A673 (cell line): Measurements from ENCODE around the gene BSPRY. TPM values are rescaled to one million over a fixed set of nuclear protein-coding genes. Genes with fewer than 3 reads are reported as not detected.

Source experiments
- BruUV-seq: library from RNA; stranded (reverse); fragments of 400-500 nt; replicated peaks from 2 replicates; lab custom pipeline; 2021; lab: Mats Ljungman, UMichigan
- CTCF ChIA-PET: fragments of 300-600 bp; sonication (Branson Sonifier 250); formaldehyde crosslinking; loops from one replicate; lab custom pipeline; 2022; ENCODE audit warnings: antibody characterized with exemption; lab: Charles Lee
- POLR2A ChIA-PET: fragments of 300-600 bp; sonication (Branson Sonifier 250); formaldehyde crosslinking; loops from one replicate; lab custom pipeline; 2022; ENCODE audit warnings: antibody characterized with exemption; ENCODE audit not compliant: low non-redundant PET; lab: Charles Lee
- DNase-seq: peaks from one replicate; pipeline ENCODE4 v3.0.0-alpha.2; 2015; ENCODE audit warnings: low spot score
- H3K27ac ChIP-seq: fragments of 200-600 bp; sonication (generic); 2 replicates; pipeline ENCODE4 v1.5.1; 2016; ENCODE audit warnings: mixed run types, low read depth, mild to moderate bottlenecking, mixed read lengths, antibody characterized with exemption, low read length; ENCODE audit not compliant: poor library complexity, severe bottlenecking
- H3K27me3 ChIP-seq: fragments of 200-600 bp; sonication (generic); replicated peaks from 2 replicates; pipeline ENCODE4 v1.6.1; 2017; ENCODE audit warnings: mixed run types, low read depth, mild to moderate bottlenecking, mixed read lengths, antibody characterized with exemption, low read length; ENCODE audit not compliant: insufficient read depth, poor library complexity
- H3K36me3 ChIP-seq: fragments of 200-600 bp; sonication (generic); 2 replicates; pipeline ENCODE4 v1.6.1; 2016; ENCODE audit warnings: mixed run types, mild to moderate bottlenecking, mixed read lengths, antibody characterized with exemption, low read length; ENCODE audit not compliant: insufficient read depth, poor library complexity, severe bottlenecking
- H3K4me1 ChIP-seq: fragments of 200-600 bp; sonication (generic); 2 replicates; pipeline ENCODE4 v1.6.1; 2017; ENCODE audit warnings: mixed run types, mild to moderate bottlenecking, mixed read lengths, antibody characterized with exemption, low read length; ENCODE audit not compliant: insufficient read depth, poor library complexity, severe bottlenecking
- H3K4me3 ChIP-seq: fragments of 200-600 bp; sonication (generic); 2 replicates; pipeline ENCODE4 v1.5.1; 2016; ENCODE audit warnings: low read depth, mixed run types, mild to moderate bottlenecking, mixed read lengths, low read length; ENCODE audit not compliant: poor library complexity, severe bottlenecking
- H3K9me3 ChIP-seq: fragments of 200-600 bp; sonication (generic); 2 replicates; pipeline ENCODE4 v1.6.1; 2016; ENCODE audit warnings: mixed run types, low read depth, mild to moderate bottlenecking, mixed read lengths, antibody characterized with exemption, low read length; ENCODE audit not compliant: poor library complexity, severe bottlenecking
- CTCF ChIP-seq: fragments of 300-800, 200-600 bp; sonication (generic); conservative IDR thresholded peaks from 2 replicates; pipeline ENCODE4 v1.5.1; 2017; ENCODE audit warnings: low read depth, mild to moderate bottlenecking, antibody characterized with exemption, low read length, moderate library complexity, mixed read lengths
- EZH2 ChIP-seq: fragments of 200-600 bp; sonication (generic); IDR thresholded peaks from 2 replicates; pipeline ENCODE4 v1.6.1; 2017; ENCODE audit warnings: borderline replicate concordance, low read depth, mild to moderate bottlenecking, mixed read lengths, antibody characterized with exemption, low read length; ENCODE audit not compliant: poor library complexity, severe bottlenecking
- intact Hi-C: fragments of 100-400 bp; cut with micrococcal nuclease; formaldehyde crosslinking; loops from one replicate; pipeline ENCODE4 v1.10.0; 2022; ENCODE audit not compliant: unreplicated experiment
- total RNA-seq: library from RNA; stranded (reverse); gene quantifications from 2 replicates; pipeline ENCODE4 v1.2.3, GENCODE V29; 2021

Gene BSPRY
- total RNA-seq, 1 experiment from 2014 or later: not detected

- intact Hi-C loops: no loop called here
- no peak for TF ChIP-seq EZH2
- no peak for TF ChIP-seq CTCF
- no peak for DNase-seq
- Histone ChIP-seq H3K36me3 (peaks cover 6% of the 10 kb centered on the region), H3K27me3 (no peaks in the 10 kb centered on the region), H3K27ac (no peak overlapping the region), H3K4me3 (no peak overlapping the region), H3K4me1 (no peaks in the 10 kb centered on the region), H3K9me3 (no peaks in the 10 kb centered on the region)
- POLR2A ChIA-PET: no interaction called here
- no TSS peak for BruUV-seq
- CTCF ChIA-PET: no interaction called here
These were observed 22.7 kb downstream of the BSPRY start for GRCh38 chr9:113372059-113372458.

- H3K27me3 ChIP-seq: no peaks in the 10 kb centered on the region
- no peaks in the 10 kb centered on the region for H3K4me1 ChIP-seq
- no peaks in the 10 kb centered on the region for H3K9me3 ChIP-seq
- no peak for DNase-seq
- no peak overlapping the region for H3K4me3 ChIP-seq
- TF ChIP-seq CTCF (no peak), EZH2 (no peak)
- intact Hi-C loops: no loop called here
- CTCF ChIA-PET: no interaction called here
- H3K36me3 ChIP-seq: peaks cover 6% of the 10 kb centered on the region
- H3K27ac ChIP-seq: no peak overlapping the region
- BruUV-seq: no TSS peak
- POLR2A ChIA-PET: no interaction called here
These were observed 23.9 kb downstream of the BSPRY start for GRCh38 chr9:113373256-113373655.

GRCh38 chr9:113373676-113374392 lies 24.5 kb downstream of the BSPRY start:
- Histone ChIP-seq H3K9me3 (no peaks in the 10 kb centered on the region), H3K27ac (no peak overlapping the region), H3K4me1 (no peaks in the 10 kb centered on the region), H3K36me3 (peaks cover 6% of the 10 kb centered on the region), H3K27me3 (no peaks in the 10 kb centered on the region), H3K4me3 (no peak overlapping the region)
- CTCF ChIA-PET: no interaction called here
- BruUV-seq: no TSS peak
- intact Hi-C loops: no loop called here
- POLR2A ChIA-PET: no interaction called here
- TF ChIP-seq CTCF: no peak
- TF ChIP-seq EZH2: no peak
- DNase-seq: no peak
